ENCODE data around the gene HBP1. TPM values are rescaled to one million over a fixed set of nuclear protein-coding genes. Genes with fewer than 3 reads are reported as not detected.

The HBP1 gene
- total and polyA plus RNA-seq, 11 donors: 21.4 to 98.4 (median 58.1) TPM

GRCh38 chr7:107230334-107230733, 61.5 kb downstream of the HBP1 start:
- H3K27me3 ChIP-seq: no peaks in the 10 kb centered on the region
- H3K27ac ChIP-seq: no peak overlapping the region
- H3K9me3 ChIP-seq: no peaks in the 10 kb centered on the region
- peaks cover 0 to 48% (median 9%) of the 10 kb centered on the region in 9 donors for H3K36me3 ChIP-seq
- TF ChIP-seq POLR2A (IDR thresholded peaks at IDR 0.05) (no peak), CTCF (IDR thresholded peaks at IDR 0.05) (no peak)
- ATAC-seq: no peak
- H3K4me1 ChIP-seq: peaks cover 0 to 11% (median 0%) of the 10 kb centered on the region in 12 donors
- intact Hi-C loops (cut with DNase I): no loop called here
- no peak overlapping the region for H3K4me3 ChIP-seq
- WGBS, 4 donors: 95 to 99% (median 98%) methylated on average over 3 of the region's 3 CpGs
- DNase-seq: no peak

DNA sequence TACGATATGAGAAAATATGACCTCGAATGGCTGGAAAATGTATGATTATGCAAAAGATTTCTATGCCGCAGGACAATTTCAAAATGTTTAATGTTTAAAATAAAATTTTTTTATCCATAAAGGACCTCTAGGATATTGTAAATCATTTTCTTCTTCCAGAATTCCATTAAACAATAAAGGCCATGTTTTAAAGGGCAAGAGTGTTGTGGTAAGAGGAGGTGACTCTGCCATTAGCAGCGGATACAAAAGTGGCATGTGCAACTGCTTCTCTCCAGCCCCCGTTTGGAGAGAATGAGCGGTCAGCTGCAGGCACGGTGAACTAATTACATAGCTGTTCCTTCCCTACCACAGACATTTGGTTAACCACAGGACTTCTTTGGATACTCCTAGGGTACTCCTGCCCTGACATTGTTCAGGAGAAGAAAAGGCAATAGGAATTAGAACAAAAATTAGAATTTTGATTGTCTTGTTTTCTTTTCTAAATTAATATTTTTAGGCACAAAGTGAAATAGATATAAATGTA, 63.8 kb downstream of the HBP1 start:
- WGBS, 4 donors: 86 to 88% (median 87%) methylated on average over 7 of the region's 7 CpGs
- intact Hi-C loops (cut with DNase I): no loop called here

DNA sequence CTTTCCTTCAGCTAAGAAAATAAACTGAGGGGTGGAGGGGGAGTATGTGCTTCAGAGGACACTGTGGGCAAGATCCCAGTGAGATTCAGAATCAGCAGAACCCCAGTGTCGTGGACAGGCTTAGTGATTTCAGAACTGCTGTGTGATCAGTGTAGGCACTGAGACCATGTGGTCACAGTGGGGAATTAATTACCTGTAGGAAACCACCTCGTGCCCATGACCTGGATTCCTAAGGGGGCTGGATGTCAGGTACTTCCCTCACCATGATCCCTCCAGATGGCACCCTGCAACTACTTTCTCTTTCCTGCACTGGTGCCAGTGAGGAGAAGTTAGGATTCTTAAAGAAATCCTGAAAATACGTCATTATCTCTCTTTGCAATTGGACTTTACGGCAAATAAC, 64.4 kb downstream of the HBP1 start:
- H3K4me1 ChIP-seq: peaks cover 0 to 27% (median 8%) of the 10 kb centered on the region in 12 donors
- H3K36me3 ChIP-seq: peaks cover 0 to 49% (median 9%) of the 10 kb centered on the region in 9 donors
- 62 to 65% (median 63%) methylated on average over 4 of the region's 4 CpGs for WGBS, 4 donors
- TF ChIP-seq POLR2A (IDR thresholded peaks at IDR 0.05): no peak
- peak in 4 of 12 donors; percentile 9 to 28 (median 18) for TF ChIP-seq CTCF (IDR thresholded peaks at IDR 0.05)
- peak overlapping the region in 6 of 12 donors; percentile 6 to 36 (median 26) for H3K27ac ChIP-seq
- H3K9me3 ChIP-seq: no peaks in the 10 kb centered on the region
- ATAC-seq (peak in 2 of 4 donors; percentile 33 to 57), DNase-seq (no peak)
- no peaks in the 10 kb centered on the region for H3K27me3 ChIP-seq
- H3K4me3 ChIP-seq: no peak overlapping the region
- intact Hi-C loops (cut with DNase I): no loop called here

More for the DNA sequence above, 63.8 kb downstream of the HBP1 start:
- Histone ChIP-seq H3K27me3 (no peaks in the 10 kb centered on the region), H3K36me3 (peaks cover 0 to 49% (median 9%) of the 10 kb centered on the region in 9 donors), H3K4me1 (peaks cover 0 to 21% (median 8%) of the 10 kb centered on the region in 12 donors), H3K9me3 (no peaks in the 10 kb centered on the region), H3K27ac (peak overlapping the region in 5 of 12 donors; percentile 6 to 36 (median 28)), H3K4me3 (no peak overlapping the region)
- DNase-seq (no peak), ATAC-seq (peak in 1 of 4 donors; percentile 10)
- TF ChIP-seq CTCF (IDR thresholded peaks at IDR 0.05) (no peak), POLR2A (IDR thresholded peaks at IDR 0.05) (no peak)

GRCh38 chr7:107233981-107234380, 65.2 kb downstream of the HBP1 start:
- Histone ChIP-seq H3K9me3 (no peaks in the 10 kb centered on the region), H3K27ac (peak overlapping the region in 3 of 12 donors; percentile 2 to 28 (median 10)), H3K4me3 (no peak overlapping the region), H3K27me3 (no peaks in the 10 kb centered on the region), H3K36me3 (peaks cover 0 to 44% (median 9%) of the 10 kb centered on the region in 9 donors), H3K4me1 (peaks cover 0 to 28% (median 8%) of the 10 kb centered on the region in 12 donors)
- no peak for TF ChIP-seq POLR2A (IDR thresholded peaks at IDR 0.05)
- no peak for TF ChIP-seq CTCF (IDR thresholded peaks at IDR 0.05)
- ATAC-seq (peak in 2 of 4 donors; percentile 38 to 56), DNase-seq (no peak)
- intact Hi-C loops (cut with DNase I): no loop called here
- 72 to 85% (median 82%) methylated on average over 1 of the region's 1 CpG for WGBS, 4 donors

Data from heart left ventricle (tissue), 16 donors.